Neutrophil (primary cell): ENCODE data around the gene USH2A.

Source experiments
- H3K27ac ChIP-seq: fragments of 200-600 bp; sonication (generic); 2 replicates; pipeline ENCODE4 v1.5.1; 2016; ENCODE audit warnings: mild to moderate bottlenecking, moderate library complexity
- H3K27me3 ChIP-seq: fragments of 200-600 bp; sonication (generic); 2 replicates; pipeline ENCODE4 v1.6.0; 2016; ENCODE audit warnings: mild to moderate bottlenecking
- H3K36me3 ChIP-seq: fragments of 200-600 bp; sonication (generic); 2 replicates; pipeline ENCODE4 v1.5.1; 2017
- H3K4me1 ChIP-seq, 2 experiments: fragments of 200-600 bp in 1 of 2; sonication (generic) in 1 of 2; 1 replicate in 1 of 2; 2 replicates in 1 of 2; pipeline versions ENCODE4 v1.5.1 to v1.6.1; 2013 to 2016; ENCODE audit warnings: low read depth in 1 of 2, low read length in 1 of 2, mild to moderate bottlenecking in 1 of 2, moderate library complexity in 1 of 2; ENCODE audit not compliant: control insufficient read depth in 1 of 2, insufficient read depth in 1 of 2
- H3K4me3 ChIP-seq, 2 experiments: fragments of 200-600 bp in 1 of 2; sonication (generic) in 1 of 2; 1 replicate in 1 of 2; 2 replicates in 1 of 2; pipeline ENCODE4 v1.5.1; 2013 to 2016; ENCODE audit warnings: low read depth in 1 of 2, low read length in 1 of 2, mild to moderate bottlenecking in 1 of 2, moderate library complexity in 1 of 2
- H3K9me3 ChIP-seq: fragments of 200-600 bp; sonication (generic); 2 replicates; pipeline ENCODE4 v1.5.1; 2016
- CTCF ChIP-seq: fragments of 200-600 bp; sonication (generic); IDR thresholded peaks from 2 replicates; pipeline ENCODE4 v1.5.1; 2016; ENCODE audit warnings: antibody characterized with exemption

The USH2A gene

GRCh38 chr1:216055004-216055403 lies 368.2 kb downstream of the USH2A start:
- Histone ChIP-seq H3K27ac (no peak overlapping the region), H3K4me1 (no peaks in the 10 kb centered on the region), H3K9me3 (no peaks in the 10 kb centered on the region), H3K36me3 (no peaks in the 10 kb centered on the region), H3K27me3 (no peaks in the 10 kb centered on the region), H3K4me3 (no peak overlapping the region)
- no peak for TF ChIP-seq CTCF

- H3K36me3 ChIP-seq, result no peaks in the 10 kb centered on the region
- H3K4me1 ChIP-seq, result no peaks in the 10 kb centered on the region
- no peaks in the 10 kb centered on the region for H3K9me3 ChIP-seq
- no peak for TF ChIP-seq CTCF
- H3K4me3 ChIP-seq, result no peak overlapping the region
- H3K27ac ChIP-seq, result no peak overlapping the region
- no peaks in the 10 kb centered on the region for H3K27me3 ChIP-seq
Observed at GRCh38 chr1:216054600-216054999, 368.6 kb downstream of the USH2A start.

GRCh38 chr1:216051071-216051470 lies 372.2 kb downstream of the USH2A start:
- Histone ChIP-seq H3K4me1 (no peaks in the 10 kb centered on the region), H3K36me3 (no peaks in the 10 kb centered on the region), H3K9me3 (no peaks in the 10 kb centered on the region), H3K27ac (no peak overlapping the region), H3K4me3 (no peak overlapping the region), H3K27me3 (no peaks in the 10 kb centered on the region)
- TF ChIP-seq CTCF, result no peak

GRCh38 chr1:216049741-216050430 lies 373.4 kb downstream of the USH2A start:
- no peak overlapping the region for H3K27ac ChIP-seq
- TF ChIP-seq CTCF, result no peak
- no peaks in the 10 kb centered on the region for H3K9me3 ChIP-seq
- H3K4me1 ChIP-seq, result no peaks in the 10 kb centered on the region
- H3K36me3 ChIP-seq, result no peaks in the 10 kb centered on the region
- H3K27me3 ChIP-seq, result no peaks in the 10 kb centered on the region
- H3K4me3 ChIP-seq, result no peak overlapping the region

- Histone ChIP-seq H3K27ac (no peak overlapping the region), H3K9me3 (no peaks in the 10 kb centered on the region), H3K4me1 (no peaks in the 10 kb centered on the region), H3K36me3 (no peaks in the 10 kb centered on the region), H3K27me3 (no peaks in the 10 kb centered on the region), H3K4me3 (no peak overlapping the region)
- TF ChIP-seq CTCF, result no peak
Observed at GRCh38 chr1:216047811-216048572, 375.3 kb downstream of the USH2A start.
